Measurements from ENCODE around the gene BACH2. TPM values are rescaled to one million over a fixed set of nuclear protein-coding genes. Genes with fewer than 3 reads are reported as not detected.

BACH2 gene
- total and polyA plus RNA-seq, 12 donors = 0.16 to 4.7 (median 2.4) TPM

DNA sequence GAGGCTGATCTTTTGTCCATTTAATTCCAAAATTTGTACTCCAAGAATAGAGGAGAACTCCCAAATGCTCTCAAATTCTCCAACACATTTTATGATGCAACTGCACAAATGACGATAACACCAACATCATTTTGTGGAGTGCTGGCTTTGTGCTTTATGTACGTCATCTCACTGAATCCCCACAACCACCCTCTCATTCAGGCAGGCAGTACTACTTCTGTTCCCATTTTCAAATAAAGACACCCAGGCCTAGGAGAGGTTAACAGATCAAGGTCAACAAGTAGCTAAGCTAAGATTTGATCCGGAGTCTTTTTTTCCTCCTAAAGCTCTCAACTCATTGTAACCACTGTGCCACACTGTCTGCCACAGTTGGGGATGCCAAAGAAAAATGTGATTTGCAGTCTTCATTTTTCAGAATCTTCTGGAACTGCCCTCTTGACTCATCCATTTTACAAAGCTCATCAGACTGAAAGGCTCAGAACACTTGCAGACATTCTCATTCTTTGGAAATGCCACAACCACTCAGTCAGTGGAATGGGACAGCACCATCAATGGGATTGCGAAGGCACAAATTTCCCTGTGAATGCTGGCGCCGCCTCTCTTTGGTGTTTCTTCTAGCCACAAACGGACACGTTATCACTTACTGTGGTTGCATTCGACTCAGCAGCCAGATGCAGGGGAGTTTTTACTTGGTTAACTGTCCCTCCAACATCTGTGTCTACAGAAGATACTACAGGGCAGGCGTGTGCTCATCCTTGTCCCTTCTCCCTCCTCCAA is 217.9 kb downstream of the BACH2 start:
- no peaks in the 10 kb centered on the region for H3K27me3 ChIP-seq
- DNase-seq = no peak
- intact Hi-C loops (cut with DNase I) = no loop called here
- no peaks in the 10 kb centered on the region for H3K9me3 ChIP-seq
- no peaks in the 10 kb centered on the region for H3K36me3 ChIP-seq
- 90 to 94% methylated on average over 10 of the region's 10 CpGs for WGBS, 2 donors
- H3K4me3 ChIP-seq = no peak overlapping the region
- H3K27ac ChIP-seq = no peak overlapping the region
- no peak for ATAC-seq
- H3K4me1 ChIP-seq = peaks cover 0 to 24% (median 0%) of the 10 kb centered on the region in 9 donors
- TF ChIP-seq, protein P1, sequence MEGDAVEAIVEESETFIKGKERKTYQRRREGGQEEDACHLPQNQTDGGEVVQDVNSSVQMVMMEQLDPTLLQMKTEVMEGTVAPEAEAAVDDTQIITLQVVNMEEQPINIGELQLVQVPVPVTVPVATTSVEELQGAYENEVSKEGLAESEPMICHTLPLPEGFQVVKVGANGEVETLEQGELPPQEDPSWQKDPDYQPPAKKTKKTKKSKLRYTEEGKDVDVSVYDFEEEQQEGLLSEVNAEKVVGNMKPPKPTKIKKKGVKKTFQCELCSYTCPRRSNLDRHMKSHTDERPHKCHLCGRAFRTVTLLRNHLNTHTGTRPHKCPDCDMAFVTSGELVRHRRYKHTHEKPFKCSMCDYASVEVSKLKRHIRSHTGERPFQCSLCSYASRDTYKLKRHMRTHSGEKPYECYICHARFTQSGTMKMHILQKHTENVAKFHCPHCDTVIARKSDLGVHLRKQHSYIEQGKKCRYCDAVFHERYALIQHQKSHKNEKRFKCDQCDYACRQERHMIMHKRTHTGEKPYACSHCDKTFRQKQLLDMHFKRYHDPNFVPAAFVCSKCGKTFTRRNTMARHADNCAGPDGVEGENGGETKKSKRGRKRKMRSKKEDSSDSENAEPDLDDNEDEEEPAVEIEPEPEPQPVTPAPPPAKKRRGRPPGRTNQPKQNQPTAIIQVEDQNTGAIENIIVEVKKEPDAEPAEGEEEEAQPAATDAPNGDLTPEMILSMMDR (IDR thresholded peaks at IDR 0.05) = no peak

GRCh38 chr6:90076511-90077415 is 219.9 kb downstream of the BACH2 start:
- no peak overlapping the region for H3K4me3 ChIP-seq
- intact Hi-C loops (cut with DNase I) = no loop called here
- no peak for DNase-seq
- no peak overlapping the region for H3K27ac ChIP-seq
- TF ChIP-seq, protein P1 (IDR thresholded peaks at IDR 0.05) = no peak
- 94 to 95% methylated on average over 17 of the region's 17 CpGs for WGBS, 2 donors
- H3K4me1 ChIP-seq = peaks cover 0 to 5% (median 0%) of the 10 kb centered on the region in 9 donors
- H3K9me3 ChIP-seq = no peaks in the 10 kb centered on the region
- H3K36me3 ChIP-seq = no peaks in the 10 kb centered on the region
- ATAC-seq = no peak
- no peaks in the 10 kb centered on the region for H3K27me3 ChIP-seq

- intact Hi-C loops (cut with DNase I) = no loop called here
- no peaks in the 10 kb centered on the region for H3K27me3 ChIP-seq
- H3K4me1 ChIP-seq = peaks cover 0 to 5% (median under 1%) of the 10 kb centered on the region in 9 donors
- DNase-seq (no peak), ATAC-seq (no peak)
- TF ChIP-seq, protein P1 (IDR thresholded peaks at IDR 0.05) = no peak
- WGBS, 2 donors = 90 to 94% methylated on average over 6 of the region's 6 CpGs
- H3K27ac ChIP-seq = no peak overlapping the region
- H3K4me3 ChIP-seq = no peak overlapping the region
- no peaks in the 10 kb centered on the region for H3K9me3 ChIP-seq
- no peaks in the 10 kb centered on the region for H3K36me3 ChIP-seq
These were observed 222.3 kb downstream of the BACH2 start for GRCh38 chr6:90074161-90074850.

DNA sequence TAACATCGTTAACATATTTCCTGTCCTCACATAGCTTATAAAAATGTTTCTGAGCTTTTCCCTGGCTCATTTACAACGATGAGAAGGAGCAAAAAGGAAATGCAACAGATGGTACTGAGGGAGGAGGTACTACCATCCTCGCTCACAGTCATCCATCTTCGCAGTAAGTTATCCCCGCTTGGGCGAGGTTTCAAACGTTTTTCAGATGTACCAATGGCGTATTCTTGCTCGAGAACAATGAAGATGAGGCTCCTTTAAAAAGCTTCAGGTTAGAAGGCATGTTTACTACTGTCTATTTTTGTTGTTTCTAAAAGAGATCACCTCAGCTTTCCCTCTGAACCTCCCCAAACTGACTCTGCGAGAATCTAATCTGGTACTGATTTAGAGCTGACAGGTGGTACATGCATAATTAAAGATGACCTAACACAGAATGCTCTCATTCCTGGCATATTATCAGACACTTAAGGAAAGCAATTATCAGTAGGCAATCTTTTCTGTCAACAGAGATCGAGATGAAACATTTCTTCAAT is 223.6 kb downstream of the BACH2 start:
- TF ChIP-seq, protein P1 (IDR thresholded peaks at IDR 0.05) = no peak
- ATAC-seq (no peak), DNase-seq (no peak)
- intact Hi-C loops (cut with DNase I) = no loop called here
- no peaks in the 10 kb centered on the region for H3K27me3 ChIP-seq
- peaks cover 0 to 18% (median 7%) of the 10 kb centered on the region in 9 donors for H3K4me1 ChIP-seq
- H3K27ac ChIP-seq = no peak overlapping the region
- no peak overlapping the region for H3K4me3 ChIP-seq
- H3K9me3 ChIP-seq = no peaks in the 10 kb centered on the region
- WGBS, 2 donors = 75 to 83% methylated on average over 11 of the region's 11 CpGs
- H3K36me3 ChIP-seq = no peaks in the 10 kb centered on the region

Data from heart right ventricle (tissue), 16 donors.